ENCODE data around the gene VEGFA. TPM values are rescaled to one million over a fixed set of nuclear protein-coding genes. Genes with fewer than 3 reads are reported as not detected.

The VEGFA gene
- total RNA-seq, 1 experiment from 2014 or later = 112 TPM

- H3K27ac ChIP-seq = no peak overlapping the region
- no peak overlapping the region for H3K4me3 ChIP-seq
- no peaks in the 10 kb centered on the region for H4K20me1 ChIP-seq (ENCODE audit: insufficient read depth)
- no peak for DNase-seq
- H3K27me3 ChIP-seq (ENCODE audit: insufficient read depth, low read depth) = no peaks in the 10 kb centered on the region
- BruUV-seq (replicated peaks) = no TSS peak
- CTCF ChIA-PET = interaction anchor here (0.7 kb wide), 1 partner anchor 10 kb away, joined by 5 read pairs; no protein-coding TSS in a partner anchor
- H3K9me2 ChIP-seq (ENCODE audit: insufficient read depth) = no peaks in the 10 kb centered on the region
- H3K9me3 ChIP-seq (ENCODE audit: insufficient read depth, low read depth) = no peaks in the 10 kb centered on the region
- TF ChIP-seq CTCF (conservative IDR thresholded peaks at IDR 0.05) = no peak
- no peak for TF ChIP-seq EZH2 (IDR thresholded peaks at IDR 0.05; ENCODE audit: low read depth)
- no peaks in the 10 kb centered on the region for H3K36me3 ChIP-seq (ENCODE audit: low read depth)
- POLR2A ChIA-PET (ENCODE audit: unreplicated experiment) = interaction anchor here (0.6 kb wide), 1 partner anchor 29 kb away, joined by 3 read pairs; no protein-coding TSS in a partner anchor
- H3K4me2 ChIP-seq = no peak overlapping the region
- H3F3A ChIP-seq (ENCODE audit: insufficient read depth, low read depth) = peaks cover 6% of the 10 kb centered on the region; the same call in 1 of the 2 replicates
- peaks cover 32% of the 10 kb centered on the region for H3K4me1 ChIP-seq (replicated peaks; ENCODE audit: insufficient read depth)
- no peak overlapping the region for H2AFZ ChIP-seq
- intact Hi-C loops (cut with micrococcal nuclease; ENCODE audit: unreplicated experiment) = no loop called here
- H3K79me2 ChIP-seq (ENCODE audit: low read depth) = no peaks in the 10 kb centered on the region
Measured at GRCh38 chr6:43738267-43738676, 31.7 kb upstream of the VEGFA start.

GRCh38 chr6:43738877-43739641, 31.0 kb upstream of the VEGFA start:
- intact Hi-C loops (cut with micrococcal nuclease; ENCODE audit: unreplicated experiment) = no loop called here
- H3K4me1 ChIP-seq (replicated peaks; ENCODE audit: insufficient read depth) = peaks cover 32% of the 10 kb centered on the region
- no peak for DNase-seq
- ChIA-PET POLR2A (ENCODE audit: unreplicated experiment) (no interaction called here), CTCF (no interaction called here)
- H3K9me2 ChIP-seq (ENCODE audit: insufficient read depth) = no peaks in the 10 kb centered on the region
- no peak overlapping the region for H3K4me3 ChIP-seq
- no peaks in the 10 kb centered on the region for H3K27me3 ChIP-seq (ENCODE audit: insufficient read depth, low read depth)
- peaks cover 6% of the 10 kb centered on the region; the same call in 1 of the 2 replicates for H3F3A ChIP-seq (ENCODE audit: insufficient read depth, low read depth)
- H3K4me2 ChIP-seq = no peak overlapping the region
- no peaks in the 10 kb centered on the region for H3K36me3 ChIP-seq (ENCODE audit: low read depth)
- H4K20me1 ChIP-seq (ENCODE audit: insufficient read depth) = no peaks in the 10 kb centered on the region
- no peaks in the 10 kb centered on the region for H3K79me2 ChIP-seq (ENCODE audit: low read depth)
- H3K27ac ChIP-seq = no peak overlapping the region
- H3K9me3 ChIP-seq (ENCODE audit: insufficient read depth, low read depth) = no peaks in the 10 kb centered on the region
- H2AFZ ChIP-seq = no peak overlapping the region
- no peak for TF ChIP-seq EZH2 (IDR thresholded peaks at IDR 0.05; ENCODE audit: low read depth)
- TF ChIP-seq CTCF (conservative IDR thresholded peaks at IDR 0.05) = no peak
- BruUV-seq (replicated peaks) = no TSS peak

DNA sequence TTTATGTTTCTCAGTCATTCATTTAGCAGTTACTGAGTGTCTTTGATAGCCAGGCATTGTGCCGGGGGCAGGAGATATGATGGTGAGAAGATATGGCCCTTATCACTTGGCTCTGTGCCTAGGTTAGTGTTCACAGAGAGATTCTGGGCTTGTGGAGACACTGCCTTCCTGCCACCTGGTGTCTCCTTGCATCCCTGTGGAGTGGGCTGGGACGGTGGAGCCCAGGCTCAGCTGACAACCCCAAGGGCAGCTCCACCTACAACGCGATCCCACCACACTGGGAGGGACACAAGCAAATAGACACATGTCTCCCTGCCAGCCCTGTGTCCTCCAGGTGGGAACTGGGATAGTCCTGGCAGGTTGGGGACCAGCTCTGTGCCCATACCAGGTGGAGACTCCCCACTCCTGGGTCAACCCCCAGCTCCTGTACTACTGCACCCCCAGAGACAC, 30.3 kb upstream of the VEGFA start:
- Histone ChIP-seq H3K27ac (no peak overlapping the region), H3K9me3 (ENCODE audit: insufficient read depth, low read depth) (no peaks in the 10 kb centered on the region), H3K79me2 (ENCODE audit: low read depth) (no peaks in the 10 kb centered on the region), H3K36me3 (ENCODE audit: low read depth) (no peaks in the 10 kb centered on the region), H3K4me3 (no peak overlapping the region), H3F3A (ENCODE audit: insufficient read depth, low read depth) (peaks cover 6% of the 10 kb centered on the region; the same call in 1 of the 2 replicates), H4K20me1 (ENCODE audit: insufficient read depth) (no peaks in the 10 kb centered on the region), H3K27me3 (ENCODE audit: insufficient read depth, low read depth) (no peaks in the 10 kb centered on the region), H2AFZ (no peak overlapping the region), H3K4me2 (no peak overlapping the region), H3K4me1 (replicated peaks; ENCODE audit: insufficient read depth) (peaks cover 32% of the 10 kb centered on the region), H3K9me2 (ENCODE audit: insufficient read depth) (no peaks in the 10 kb centered on the region)
- intact Hi-C loops (cut with micrococcal nuclease; ENCODE audit: unreplicated experiment) = no loop called here
- CTCF ChIA-PET = no interaction called here
- BruUV-seq (replicated peaks) = no TSS peak
- POLR2A ChIA-PET (ENCODE audit: unreplicated experiment) = no interaction called here
- no peak for DNase-seq
- no peak for TF ChIP-seq EZH2 (IDR thresholded peaks at IDR 0.05; ENCODE audit: low read depth)
- TF ChIP-seq CTCF (conservative IDR thresholded peaks at IDR 0.05) = no peak

All from PC-9 (cell line).